Purkinje cell (primary cell): ENCODE measurements around the gene RAB42. TPM values are rescaled to one million over a fixed set of nuclear protein-coding genes. Genes with fewer than 3 reads are reported as not detected.

Source experiments
- polyA plus RNA-seq: library from polyadenylated mRNA; unstranded; fragments of >200 nt; fragmentation: Nextera tagmentation; gene quantifications from 2 replicates; pipeline ENCODE4 v1.2.1, GENCODE V29; 2014

RAB42 gene, protein sequence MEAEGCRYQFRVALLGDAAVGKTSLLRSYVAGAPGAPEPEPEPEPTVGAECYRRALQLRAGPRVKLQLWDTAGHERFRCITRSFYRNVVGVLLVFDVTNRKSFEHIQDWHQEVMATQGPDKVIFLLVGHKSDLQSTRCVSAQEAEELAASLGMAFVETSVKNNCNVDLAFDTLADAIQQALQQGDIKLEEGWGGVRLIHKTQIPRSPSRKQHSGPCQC
- polyA plus RNA-seq: not detected in 2 replicates

DNA sequence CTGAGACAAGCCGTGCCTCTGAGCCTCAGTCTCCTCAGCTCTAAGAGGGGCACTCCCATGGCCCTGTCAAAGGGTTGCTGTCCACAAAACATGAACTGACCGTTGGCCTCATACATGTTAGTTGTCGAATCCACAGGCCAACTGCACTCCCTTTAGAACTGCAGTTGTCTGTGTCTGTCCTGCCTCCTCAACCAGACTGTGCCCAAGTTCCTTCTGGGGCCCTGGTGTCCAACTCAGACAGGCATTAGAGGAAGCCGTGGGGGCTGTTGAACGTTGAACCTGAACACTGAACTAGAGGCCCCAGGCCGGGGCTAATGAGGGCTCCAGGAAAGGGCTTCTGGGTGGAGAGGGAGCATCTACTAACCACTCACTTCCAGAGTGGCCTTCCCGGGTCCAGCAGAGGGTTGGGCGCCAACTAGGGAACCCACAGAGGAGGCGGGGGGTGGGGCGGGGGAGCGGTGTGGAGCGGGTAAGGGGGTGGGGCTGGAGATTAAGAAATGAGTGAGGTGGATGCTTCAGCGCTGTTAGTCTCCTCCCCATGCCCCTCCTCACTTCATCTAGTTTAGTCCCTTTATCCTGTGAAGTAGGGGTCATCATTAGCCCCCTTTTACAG is at the start of gene RAB42:
TSS of gene RAB42 (plus strand) at position 558 of the 613 bp plus-strand sequence. CDS start 247 bp downstream, outside the sequence.

DNA sequence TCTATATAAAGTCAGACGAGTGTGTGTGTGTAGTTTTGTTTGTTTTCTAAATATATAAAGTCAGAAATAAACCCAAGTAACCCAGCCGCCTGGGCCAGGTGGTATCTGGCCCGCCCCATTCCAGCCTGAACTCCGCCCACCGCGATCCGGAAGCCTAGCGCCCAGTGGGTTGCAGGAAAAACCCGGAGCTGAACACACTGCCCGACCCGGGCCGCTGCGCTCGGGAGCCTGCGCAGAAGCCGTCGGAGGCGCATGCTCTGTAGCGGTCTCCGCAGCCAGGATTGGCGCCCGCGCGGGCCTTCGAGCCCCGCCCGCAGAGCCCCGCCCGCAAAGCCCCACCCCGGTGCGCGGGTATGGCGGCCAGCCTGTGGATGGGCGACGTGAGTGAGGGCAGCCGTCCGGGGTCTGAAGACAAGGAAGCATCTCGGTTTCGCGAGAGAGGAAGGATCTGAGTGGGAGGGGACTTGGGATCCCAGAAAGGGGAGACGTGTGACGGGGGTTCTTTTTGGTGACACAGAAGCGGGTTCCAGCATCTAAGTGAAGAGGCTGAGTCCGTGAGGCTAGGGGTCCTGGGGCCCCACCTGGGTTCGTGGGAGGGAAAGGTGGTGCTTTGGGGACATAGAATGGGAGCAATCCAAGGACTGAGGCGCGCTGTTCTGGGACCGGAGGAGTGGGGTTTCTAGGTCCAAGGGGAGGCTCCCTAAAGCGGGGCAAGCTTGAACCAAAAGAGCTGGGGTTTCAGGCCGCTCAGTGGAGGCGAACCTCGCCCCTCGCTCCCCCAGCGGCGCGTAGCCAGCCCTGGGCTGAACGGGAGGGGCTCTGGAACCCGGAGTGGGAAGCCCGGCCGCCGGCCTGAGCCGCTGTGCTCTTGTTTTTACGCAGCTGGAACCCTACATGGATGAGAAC is 39.1 kb upstream of the RAB42 start, which contains the start of gene TRNAU1AP:
TSS of gene TRNAU1AP (plus strand) at position 328 of the 906 bp plus-strand sequence. CDS start at position 354, 26 bp downstream.

DNA sequence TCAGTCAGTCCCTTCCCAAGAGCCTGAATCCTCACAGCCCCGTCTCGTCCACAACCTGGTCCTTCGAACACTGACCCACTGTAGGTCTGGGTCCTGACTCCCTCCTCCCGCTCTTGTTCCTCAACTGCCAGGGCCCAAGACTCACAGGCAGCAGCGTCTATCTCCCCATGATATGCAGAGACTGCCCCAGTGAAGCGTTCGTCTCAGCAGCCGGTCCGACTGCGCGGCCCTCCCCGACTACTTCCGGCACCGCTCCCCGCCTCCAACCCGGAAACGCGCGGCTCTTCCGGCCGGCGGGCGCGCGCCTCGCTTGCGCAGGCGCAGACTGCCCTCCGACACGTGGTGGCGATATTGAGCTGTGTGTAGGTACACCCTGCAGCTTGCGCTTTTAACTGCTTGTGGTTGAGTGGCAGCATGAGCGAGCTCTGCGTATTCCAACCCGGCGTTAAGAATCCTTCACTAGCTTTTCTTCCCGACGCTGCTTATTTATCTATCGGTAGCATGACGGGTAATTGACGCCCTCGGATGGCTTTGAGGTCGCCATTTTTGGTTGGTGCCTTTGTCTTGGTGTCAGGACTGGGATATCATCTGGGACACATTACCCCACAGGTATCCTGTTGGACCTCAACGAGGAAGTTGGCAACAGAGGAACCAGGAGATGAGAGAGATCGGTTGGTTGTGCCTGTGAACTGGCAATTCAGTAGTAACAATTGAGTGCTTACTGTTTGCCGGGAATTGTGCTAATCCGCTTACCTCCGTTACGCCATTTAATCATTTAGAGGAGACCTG is 51.0 kb downstream of the RAB42 start, which contains the start of gene TAF12:
TSS of gene TAF12 (minus strand) at position 221 of the 789 bp plus-strand sequence. CDS start 20,986 bp downstream, outside the sequence.

Other genes with a start within 250 kb of the RAB42 start
- 6.3 and 8.7 TPM in 2 replicates for gene PHACTR4, start 222.5 kb upstream of the RAB42 start, polyA plus RNA-seq
- gene RCC1, start 86.2 kb upstream of the RAB42 start, polyA plus RNA-seq: 0.98 and 2.3 TPM in 2 replicates
- 15.1 and 26.3 TPM in 2 replicates for gene TRNAU1AP, start 39.2 kb upstream of the RAB42 start, polyA plus RNA-seq
- 34.0 and 57.8 TPM in 2 replicates for gene TAF12, start 50.8 kb downstream of the RAB42 start, polyA plus RNA-seq
- not detected in 2 replicates for gene RNU11, start 56.3 kb downstream of the RAB42 start, polyA plus RNA-seq
- gene GMEB1, start 76.5 kb downstream of the RAB42 start, polyA plus RNA-seq: 0.51 and 2.0 TPM in 2 replicates
- gene YTHDF2, start 144.7 kb downstream of the RAB42 start, polyA plus RNA-seq: 39.1 and 47.3 TPM in 2 replicates
- gene OPRD1, start 219.9 kb downstream of the RAB42 start, polyA plus RNA-seq: 0.19 TPM in 1 of 2 replicates, not detected in the other